Astrocyte (in vitro differentiated cells and primary cell): ENCODE measurements around the gene KRTAP2-4. TPM values are rescaled to one million over a fixed set of nuclear protein-coding genes. Genes with fewer than 3 reads are reported as not detected.
A peak's percentile ranks its signal among the peaks of the same experiment; 100 is the strongest.
"Not testable (repeated sequence)": the region's sequence is repeated elsewhere in the genome, so short reads cannot be mapped to it uniquely, and the experiment has no call there.

Experiments
- DNase-seq: peaks from one replicate; pipeline ENCODE4 v3.0.0-alpha.2; 2010; ENCODE audit warnings: low read depth
- FAIRE-seq: peaks from 2 replicates; lab custom pipeline; 2011; peaks lifted over from hg19 to GRCh38; lab: Jason Lieb, UNC
- H2AFZ ChIP-seq: 2 replicates; pipeline ENCODE4 v1.6.0; 2012; ENCODE audit warnings: low read depth, low read length, inconsistent platforms
- H3K27ac ChIP-seq: 2 replicates; pipeline ENCODE4 v1.5.1; 2011; ENCODE audit warnings: low read depth, low read length, inconsistent platforms
- H3K27me3 ChIP-seq: 2 replicates; pipeline ENCODE4 v1.6.0; 2011; ENCODE audit warnings: low read length, inconsistent platforms; ENCODE audit not compliant: insufficient read depth
- H3K36me3 ChIP-seq: 2 replicates; pipeline ENCODE4 v1.5.1; 2011; ENCODE audit warnings: low read length, inconsistent platforms; ENCODE audit not compliant: insufficient read depth
- H3K4me1 ChIP-seq: 2 replicates; pipeline ENCODE4 v1.5.1; 2011; ENCODE audit warnings: low read length, inconsistent platforms; ENCODE audit not compliant: insufficient read depth
- H3K4me2 ChIP-seq: 2 replicates; pipeline ENCODE4 v1.6.0; 2012; ENCODE audit warnings: low read length, inconsistent platforms
- H3K4me3 ChIP-seq: 2 replicates; pipeline ENCODE4 v1.5.1; 2011; ENCODE audit warnings: low read depth, mild to moderate bottlenecking, low read length, inconsistent platforms; ENCODE audit not compliant: insufficient read depth
- H3K79me2 ChIP-seq: 2 replicates; pipeline ENCODE4 v1.6.0; 2012; ENCODE audit warnings: mild to moderate bottlenecking, low read length, inconsistent platforms; ENCODE audit not compliant: insufficient read depth
- H3K9ac ChIP-seq: 2 replicates; pipeline ENCODE4 v1.6.0; 2012; ENCODE audit warnings: mild to moderate bottlenecking, low read length, inconsistent platforms
- H3K9me3 ChIP-seq: 2 replicates; pipeline ENCODE4 v1.5.1; 2012; ENCODE audit warnings: low read depth, mild to moderate bottlenecking, low read length, inconsistent platforms; ENCODE audit not compliant: insufficient read depth
- H4K20me1 ChIP-seq: 2 replicates; pipeline ENCODE4 v1.6.0; 2012; ENCODE audit warnings: low read length, inconsistent platforms; ENCODE audit not compliant: insufficient read depth
- H3K27ac Mint-ChIP-seq: one replicate; pipeline ENCODE4 v1.8.0; 2021; ENCODE audit warnings: mild to moderate bottlenecking, mixed read lengths; ENCODE audit not compliant: unreplicated experiment
- H3K27me3 Mint-ChIP-seq: one replicate; pipeline ENCODE4 v1.8.0; 2021; ENCODE audit warnings: low read depth, mixed read lengths; ENCODE audit not compliant: unreplicated experiment
- H3K36me3 Mint-ChIP-seq: one replicate; pipeline ENCODE4 v1.8.0; 2021; ENCODE audit warnings: low read depth, mixed read lengths; ENCODE audit not compliant: unreplicated experiment
- H3K4me1 Mint-ChIP-seq: one replicate; pipeline ENCODE4 v1.8.0; 2021; ENCODE audit warnings: low read depth, mixed read lengths; ENCODE audit not compliant: unreplicated experiment
- H3K4me3 Mint-ChIP-seq: one replicate; pipeline ENCODE4 v1.8.0; 2021; ENCODE audit warnings: mild to moderate bottlenecking, moderate library complexity, mixed read lengths; ENCODE audit not compliant: unreplicated experiment
- H3K9me3 Mint-ChIP-seq: one replicate; pipeline ENCODE4 v1.8.0; 2021; ENCODE audit warnings: mild to moderate bottlenecking, mixed read lengths; ENCODE audit not compliant: unreplicated experiment
- CTCF ChIP-seq: IDR thresholded peaks from 2 replicates; pipeline ENCODE4 v1.5.1; 2011; ENCODE audit warnings: low read depth, mild to moderate bottlenecking, inconsistent platforms, low read length, moderate library complexity; ENCODE audit not compliant: insufficient read depth
- EZH2 ChIP-seq: IDR thresholded peaks from 2 replicates; pipeline ENCODE4 v1.6.1; 2012; ENCODE audit warnings: mild to moderate bottlenecking, low read length, inconsistent platforms; ENCODE audit not compliant: insufficient read depth
- total RNA-seq: library from RNA; stranded (reverse); gene quantifications from 2 replicates; pipeline ENCODE4 v1.2.1, GENCODE V29; 2021

KRTAP2-4 gene
- total RNA-seq, 1 donor from 2014 or later = not detected

DNA sequence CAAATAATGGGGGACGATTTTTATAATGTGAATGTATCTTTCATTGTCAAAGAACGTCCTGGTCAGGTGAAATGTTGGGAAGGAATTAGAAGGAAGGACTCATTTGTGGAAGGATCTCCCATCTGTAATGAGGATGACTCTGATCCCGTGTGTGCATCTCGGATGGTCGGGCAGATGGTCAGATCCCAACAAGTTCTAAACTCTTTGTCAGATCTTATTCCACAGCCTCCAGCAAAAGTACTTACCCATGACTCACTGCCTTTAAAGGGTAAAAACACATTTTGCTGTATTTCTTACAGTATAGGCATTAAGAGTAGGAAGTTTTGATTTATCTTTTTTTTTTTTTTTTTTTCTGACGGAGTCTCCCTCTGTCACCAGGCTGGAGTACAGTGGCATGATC lies 32.8 kb upstream of the KRTAP2-4 start:
- peak; percentile 59 for FAIRE-seq
- no peak for TF ChIP-seq EZH2
- Mint-ChIP-seq H3K27ac (peak overlapping the region; percentile 48), H3K4me3 (no peak overlapping the region), H3K27me3 (no peaks in the 10 kb centered on the region), H3K36me3 (no peaks in the 10 kb centered on the region), H3K4me1 (peaks cover 22% of the 10 kb centered on the region), H3K9me3 (peaks cover 2% of the 10 kb centered on the region)
- H3K4me1 ChIP-seq = peaks cover 3% of the 10 kb centered on the region
- no peaks in the 10 kb centered on the region for H3K9me3 ChIP-seq
- no peaks in the 10 kb centered on the region for H3K36me3 ChIP-seq
- H3K79me2 ChIP-seq = no peaks in the 10 kb centered on the region
- H3K9ac ChIP-seq = no peak overlapping the region
- no peaks in the 10 kb centered on the region for H4K20me1 ChIP-seq
- DNase-seq = peak; percentile 29
- H3K27me3 ChIP-seq = no peaks in the 10 kb centered on the region
- H3K4me3 ChIP-seq = no peak overlapping the region
- H2AFZ ChIP-seq = no peak overlapping the region
- H3K4me2 ChIP-seq = peak overlapping the region; percentile 41
- no peak overlapping the region for H3K27ac ChIP-seq

GRCh38 chr17:41098042-41098441 lies 32.4 kb upstream of the KRTAP2-4 start, which contains the start of gene KRTAP4-8:
Gene KRTAP4-8 (minus strand): TSS chr17:41098142. CDS start chr17:41098084, 58 bp downstream.
- H3K9me3 ChIP-seq = no peaks in the 10 kb centered on the region
- H3K79me2 ChIP-seq = no peaks in the 10 kb centered on the region
- no peak within 1 kb of the TSS for H3K9ac ChIP-seq
- Mint-ChIP-seq H3K4me1 (peaks cover 18% of the 10 kb centered on the region), H3K27me3 (no peaks in the 10 kb centered on the region), H3K9me3 (peaks cover 2% of the 10 kb centered on the region), H3K4me3 (no peak within 1 kb of the TSS), H3K36me3 (no peaks in the 10 kb centered on the region), H3K27ac (peak within 1 kb of the TSS; percentile 48)
- no peak within 1 kb of the TSS for H2AFZ ChIP-seq
- TF ChIP-seq CTCF = no peak
- TF ChIP-seq EZH2 = no peak
- peaks cover 3% of the 10 kb centered on the region for H3K4me1 ChIP-seq
- H3K4me3 ChIP-seq = no peak within 1 kb of the TSS
- peak within 1 kb of the TSS; percentile 41 for H3K4me2 ChIP-seq
- DNase-seq = no peak
- no peaks in the 10 kb centered on the region for H3K27me3 ChIP-seq
- no peaks in the 10 kb centered on the region for H4K20me1 ChIP-seq
- no peak for FAIRE-seq
- H3K36me3 ChIP-seq = no peaks in the 10 kb centered on the region
- no peak within 1 kb of the TSS for H3K27ac ChIP-seq

DNA sequence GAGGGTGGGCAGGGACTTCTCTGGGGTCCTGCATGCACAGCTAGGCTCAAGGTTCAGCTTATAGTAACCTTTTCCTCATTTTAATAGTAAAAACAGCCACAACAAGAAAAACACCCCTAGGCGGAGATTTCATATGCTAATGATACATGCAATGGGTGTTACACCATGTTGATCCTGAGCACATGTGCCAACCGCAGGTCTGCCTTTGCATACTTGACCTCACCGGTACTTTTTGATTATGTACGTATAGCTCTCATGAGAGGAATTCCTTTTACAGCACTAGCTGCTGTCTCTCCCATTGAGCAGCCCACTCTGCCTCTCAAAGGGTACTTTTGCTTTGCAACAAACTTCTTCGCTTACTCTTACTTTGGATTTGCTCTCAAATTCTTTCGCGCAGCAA lies 30.4 kb upstream of the KRTAP2-4 start:
- H3K27me3 Mint-ChIP-seq = no peaks in the 10 kb centered on the region
- no peak for TF ChIP-seq EZH2
- no peak for TF ChIP-seq CTCF
- Histone ChIP-seq H4K20me1 (no peaks in the 10 kb centered on the region), H3K4me1 (peaks cover 3% of the 10 kb centered on the region), H3K4me2 (no peak overlapping the region), H3K36me3 (no peaks in the 10 kb centered on the region), H3K79me2 (no peaks in the 10 kb centered on the region), H3K27ac (no peak overlapping the region), H3K9ac (no peak overlapping the region), H2AFZ (no peak overlapping the region), H3K9me3 (no peaks in the 10 kb centered on the region), H3K4me3 (no peak overlapping the region), H3K27me3 (no peaks in the 10 kb centered on the region)
- peaks cover 2% of the 10 kb centered on the region for H3K9me3 Mint-ChIP-seq
- no peak overlapping the region for H3K27ac Mint-ChIP-seq
- H3K4me3 Mint-ChIP-seq = no peak overlapping the region
- FAIRE-seq = no peak
- no peaks in the 10 kb centered on the region for H3K36me3 Mint-ChIP-seq
- peaks cover 17% of the 10 kb centered on the region for H3K4me1 Mint-ChIP-seq
- no peak for DNase-seq

GRCh38 chr17:41088760-41089352 lies 23.2 kb upstream of the KRTAP2-4 start:
- DNase-seq, H3K9ac ChIP-seq, H3K27ac ChIP-seq, H3K36me3 ChIP-seq, H4K20me1 ChIP-seq, FAIRE-seq, H3K4me1 Mint-ChIP-seq, H3K4me3 Mint-ChIP-seq, H3K9me3 ChIP-seq, H3K4me1 ChIP-seq, H3K9me3 Mint-ChIP-seq, H3K27ac Mint-ChIP-seq, H3K27me3 Mint-ChIP-seq, H3K4me3 ChIP-seq, H3K27me3 ChIP-seq, H3K36me3 Mint-ChIP-seq, H3K4me2 ChIP-seq, H2AFZ ChIP-seq, H3K79me2 ChIP-seq: not testable (repeated sequence)
